ENCODE results near the gene STON2.

- TF ChIP-seq CTCF (IDR thresholded peaks at IDR 0.05) (no peak), POLR2A (IDR thresholded peaks at IDR 0.05) (no peak)
Observed at GRCh38 chr14:81323093-81323492, 77.0 kb downstream of the STON2 start.
